Panc1 (cell line): ENCODE data around the gene NUP62CL. TPM values are rescaled to one million over a fixed set of nuclear protein-coding genes. Genes with fewer than 3 reads are reported as not detected.
"Not testable (repeated sequence)": the region's sequence is repeated elsewhere in the genome, so short reads cannot be mapped to it uniquely, and the experiment has no call there.

Experiments used
- ATAC-seq: fragments of 200-7000 bp; cut with Tn5 transposase; 2 replicates; pipeline ENCODE4 v1.9.1; 2020; ENCODE audit warnings: mild to moderate bottlenecking, moderate library complexity
- BruUV-seq: library from RNA; stranded (reverse); fragments of 400-500 nt; replicated peaks from 2 replicates; lab custom pipeline; 2021; lab: Mats Ljungman, UMichigan
- CTCF ChIA-PET: fragments of 300-600 bp; sonication (Branson Sonifier 250); formaldehyde crosslinking; loops from one replicate; lab custom pipeline; 2022; ENCODE audit warnings: antibody characterized with exemption; lab: Charles Lee
- POLR2A ChIA-PET: fragments of 300-600 bp; sonication (Branson Sonifier 250); formaldehyde crosslinking; loops from one replicate; lab custom pipeline; 2022; ENCODE audit warnings: antibody characterized with exemption; lab: Charles Lee
- DNase-seq: peaks from one replicate; pipeline ENCODE4 v3.0.0-alpha.2; 2010; ENCODE audit warnings: low read depth, low spot score
- H3K27ac ChIP-seq: 2 replicates; pipeline ENCODE4 v1.5.1; 2011; ENCODE audit warnings: mild to moderate bottlenecking, low read length, inconsistent platforms
- H3K27me3 ChIP-seq: fragments of 200-500 bp; sonication (Bioruptor generic); 2 replicates; pipeline ENCODE4 v1.6.0; 2014; ENCODE audit warnings: low read length, inconsistent platforms; ENCODE audit not compliant: control insufficient read depth, insufficient read depth
- H3K36me3 ChIP-seq: fragments of 200-500 bp; sonication (Bioruptor generic); 2 replicates; pipeline ENCODE4 v1.5.1; 2014; ENCODE audit warnings: inconsistent platforms, mild to moderate bottlenecking, low read length, moderate library complexity; ENCODE audit not compliant: control insufficient read depth, insufficient read depth
- H3K4me1 ChIP-seq: 2 replicates; pipeline ENCODE4 v1.5.1; 2011; ENCODE audit warnings: inconsistent platforms, mild to moderate bottlenecking, low read length, moderate library complexity; ENCODE audit not compliant: control insufficient read depth, insufficient read depth
- H3K4me3 ChIP-seq, 2 experiments: 2 replicates each; pipeline ENCODE4 v1.5.1; 2011 to 2012; ENCODE audit warnings: low read depth in 2 of 2, low read length in 2 of 2, mild to moderate bottlenecking in 2 of 2, inconsistent platforms in 1 of 2, moderate library complexity in 1 of 2
- H3K9me3 ChIP-seq: fragments of 200-500 bp; sonication (Bioruptor generic); 2 replicates; pipeline ENCODE4 v1.5.1; 2014; ENCODE audit warnings: low read depth, mild to moderate bottlenecking, inconsistent platforms, low read length, moderate library complexity; ENCODE audit not compliant: control insufficient read depth, insufficient read depth
- CTCF ChIP-seq: fragments of 450-650 bp; IDR thresholded peaks from 2 replicates; pipeline ENCODE4 v1.5.1; 2017; ENCODE audit warnings: mild to moderate bottlenecking
- POLR2AphosphoS5 ChIP-seq: IDR thresholded peaks from 2 replicates; pipeline ENCODE4 v1.6.1; 2012; ENCODE audit warnings: mild to moderate bottlenecking, low read depth, low read length, moderate library complexity
- REST ChIP-seq, 2 experiments: IDR thresholded peaks; 2 replicates each; pipeline ENCODE4 v1.6.1; 2011 to 2012; ENCODE audit warnings: low read depth in 2 of 2, control low read depth in 1 of 2, low read length in 1 of 2, mild to moderate bottlenecking in 1 of 2, moderate library complexity in 1 of 2; ENCODE audit not compliant: insufficient read depth in 1 of 2
- SIN3A ChIP-seq: IDR thresholded peaks from 2 replicates; pipeline ENCODE4 v1.6.1; 2012; ENCODE audit warnings: low read depth, mild to moderate bottlenecking, low read length, moderate library complexity, borderline replicate concordance; ENCODE audit not compliant: insufficient read depth
- TCF7L2 ChIP-seq: IDR thresholded peaks from 2 replicates; pipeline ENCODE4 v1.6.1; 2011; ENCODE audit warnings: mild to moderate bottlenecking, low read depth, low read length, inconsistent platforms
- in situ Hi-C: cut with HindIII; loops from 2 replicates; pipeline ENCODE4 v1.10.0; 2016; ENCODE audit warnings: low sequenced_read_pairs, low pct_unique_long_range_greater_than_20kb
- intact Hi-C: fragments of 100-400 bp; cut with micrococcal nuclease; formaldehyde crosslinking; loops from one replicate; pipeline ENCODE4 v1.10.0; 2022; ENCODE audit not compliant: unreplicated experiment
- total RNA-seq: library from RNA; stranded (reverse); gene quantifications from one replicate; pipeline ENCODE4 v1.2.1, GENCODE V29; 2021; ENCODE audit not compliant: unreplicated experiment

The NUP62CL gene
- total RNA-seq, 1 experiment from 2014 or later, result 1.1 TPM

- no peaks in the 10 kb centered on the region for H3K27me3 ChIP-seq
- ChIA-PET CTCF (no interaction called here), POLR2A (no interaction called here)
Measured at GRCh38 chrX:107168257-107168656, 38.0 kb downstream of the NUP62CL start.

GRCh38 chrX:107167163-107167921, 38.9 kb downstream of the NUP62CL start:
- ChIA-PET POLR2A (no interaction called here), CTCF (no interaction called here)
- TF ChIP-seq SIN3A (no peak), TCF7L2 (no peak), POLR2AphosphoS5 (no peak), CTCF (no peak), REST (IDR thresholded peaks at IDR 0.05; ENCODE audit: insufficient read depth in 1 of 2, low read depth in 2 of 2, low read length in 1 of 2) (no peak)
- H3K9me3 ChIP-seq, result no peaks in the 10 kb centered on the region
- no peak overlapping the region for H3K27ac ChIP-seq
- no TSS peak for BruUV-seq
- H3K4me3 ChIP-seq, result no peak overlapping the region
- ATAC-seq (no peak), DNase-seq (no peak)
- in situ Hi-C loops, result no loop called here
- H3K36me3 ChIP-seq, result no peaks in the 10 kb centered on the region
- intact Hi-C loops, result no loop called here
- no peaks in the 10 kb centered on the region for H3K27me3 ChIP-seq
- no peaks in the 10 kb centered on the region for H3K4me1 ChIP-seq

More at GRCh38 chrX:107168257-107168656, 38.0 kb downstream of the NUP62CL start:
- in situ Hi-C loops (no loop called here), intact Hi-C loops (no loop called here)
- DNase-seq, result no peak
- no peaks in the 10 kb centered on the region for H3K4me1 ChIP-seq
- no peak for TF ChIP-seq SIN3A
- no peak for TF ChIP-seq POLR2AphosphoS5
- no peak for TF ChIP-seq CTCF
- TF ChIP-seq REST (IDR thresholded peaks at IDR 0.05; ENCODE audit: insufficient read depth in 1 of 2, low read depth in 2 of 2, low read length in 1 of 2), result no peak
- no TSS peak for BruUV-seq
- no peak overlapping the region for H3K4me3 ChIP-seq
- no peak overlapping the region for H3K27ac ChIP-seq
- no peak for ATAC-seq
- no peaks in the 10 kb centered on the region for H3K9me3 ChIP-seq
- no peaks in the 10 kb centered on the region for H3K36me3 ChIP-seq

- DNase-seq, H3K4me3 ChIP-seq, H3K27me3 ChIP-seq, POLR2A ChIA-PET, H3K4me1 ChIP-seq, ATAC-seq, in situ Hi-C loops, BruUV-seq, CTCF ChIA-PET, H3K36me3 ChIP-seq, H3K9me3 ChIP-seq, H3K27ac ChIP-seq, intact Hi-C loops: not testable (repeated sequence)
Measured at GRCh38 chrX:107157618-107158017, 48.6 kb downstream of the NUP62CL start.
